Right hindlimb (tissue), 1 donor: Measurements from ENCODE around the gene ACTL8.
A peak's percentile ranks its signal among the peaks of the same experiment; 100 is the strongest.

Experiments used
- DNase-seq: peaks from one replicate; pipeline ENCODE4 v3.0.0-alpha.2; 2018

Gene ACTL8

DNA sequence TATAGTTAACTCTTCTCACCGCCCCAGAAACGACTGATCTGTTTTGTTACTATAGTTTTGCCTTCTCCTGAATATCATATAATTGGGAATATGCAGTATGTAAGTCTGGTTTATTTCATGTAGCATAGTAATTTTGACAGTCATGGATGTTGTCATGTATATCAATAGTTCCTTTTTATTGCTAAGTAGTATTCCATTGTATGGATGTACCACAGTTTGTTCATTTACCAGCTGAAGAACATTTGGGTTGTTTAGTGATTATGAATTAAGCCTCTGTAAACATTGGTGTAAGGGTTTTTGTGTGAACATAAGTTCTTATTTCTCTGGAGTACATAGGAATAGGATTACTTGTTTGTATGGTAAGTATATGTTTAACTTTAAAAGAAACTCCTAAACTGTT lies 55.5 kb downstream of the ACTL8 start:
- DNase-seq = no peak

DNA sequence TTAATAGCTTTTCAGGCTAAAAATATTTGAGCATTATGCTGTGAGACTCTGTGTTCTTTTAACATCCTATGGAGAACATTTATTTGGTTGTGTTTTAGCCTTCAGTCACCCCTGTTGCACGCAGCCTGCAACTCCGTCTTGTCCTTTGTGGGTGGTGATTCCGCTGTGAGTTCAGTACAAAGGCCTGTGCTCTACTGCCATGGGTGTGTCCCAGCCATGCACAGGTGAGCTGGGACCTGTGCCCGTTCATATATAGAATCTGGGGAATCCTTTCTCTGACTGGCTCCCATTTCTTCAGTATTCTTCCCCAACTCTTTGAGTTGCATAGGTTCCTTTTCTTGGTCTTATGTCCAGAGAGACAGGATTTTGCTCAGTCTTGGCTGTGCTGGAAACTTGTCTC lies 61.4 kb downstream of the ACTL8 start:
- no peak for DNase-seq

DNA sequence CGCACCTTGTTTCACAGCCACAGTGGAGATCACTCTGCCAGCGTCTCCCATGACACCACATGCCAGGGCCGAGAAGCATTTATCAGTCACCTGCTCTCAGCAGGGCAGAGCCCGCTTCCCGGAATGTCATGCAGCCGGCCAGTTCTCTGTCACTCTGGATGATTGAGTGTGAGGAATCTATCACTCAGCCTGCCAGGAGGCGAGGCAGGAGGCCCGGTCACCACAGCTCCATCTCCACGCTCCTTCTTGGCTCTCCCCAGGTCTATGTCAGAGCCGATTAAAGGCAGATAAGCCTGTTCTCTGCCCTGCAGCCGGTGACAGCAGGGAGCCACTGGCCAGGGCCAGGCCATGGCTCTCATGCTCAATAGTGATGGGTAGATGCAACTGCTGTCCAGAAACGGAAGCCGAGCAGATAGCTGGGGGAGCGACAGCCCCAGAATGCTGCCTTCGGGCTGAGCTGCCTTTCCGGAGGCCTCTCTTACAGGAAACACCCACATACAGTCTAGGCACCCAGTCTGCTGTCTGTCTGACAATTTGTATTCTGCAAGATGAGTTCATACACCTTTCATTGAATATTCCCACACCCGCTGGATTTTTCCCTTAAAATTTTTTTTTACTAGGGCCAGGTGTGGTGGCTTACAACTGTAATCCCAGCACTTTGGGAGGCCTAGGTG lies 64.1 kb downstream of the ACTL8 start:
- peak; percentile 28 for DNase-seq

DNA sequence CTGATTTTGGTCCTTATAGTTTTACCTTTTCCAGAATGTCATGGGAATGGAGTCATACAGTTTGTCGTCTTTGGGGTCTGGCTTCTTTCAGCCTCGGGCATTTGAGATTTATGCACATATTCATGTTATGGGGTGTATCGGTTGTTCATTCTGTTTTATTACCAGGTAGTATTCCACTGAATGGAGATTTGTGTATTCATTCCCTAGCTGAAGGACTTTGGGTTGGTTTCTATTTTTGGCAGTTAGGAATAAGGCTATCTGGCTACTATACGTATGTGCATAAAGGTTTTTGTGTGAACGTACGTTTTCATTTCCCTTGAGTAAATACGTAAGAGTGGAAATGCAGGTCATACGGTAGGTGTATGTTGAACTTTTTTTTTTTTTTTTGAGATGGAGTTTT lies 65.1 kb downstream of the ACTL8 start:
- DNase-seq = no peak

DNA sequence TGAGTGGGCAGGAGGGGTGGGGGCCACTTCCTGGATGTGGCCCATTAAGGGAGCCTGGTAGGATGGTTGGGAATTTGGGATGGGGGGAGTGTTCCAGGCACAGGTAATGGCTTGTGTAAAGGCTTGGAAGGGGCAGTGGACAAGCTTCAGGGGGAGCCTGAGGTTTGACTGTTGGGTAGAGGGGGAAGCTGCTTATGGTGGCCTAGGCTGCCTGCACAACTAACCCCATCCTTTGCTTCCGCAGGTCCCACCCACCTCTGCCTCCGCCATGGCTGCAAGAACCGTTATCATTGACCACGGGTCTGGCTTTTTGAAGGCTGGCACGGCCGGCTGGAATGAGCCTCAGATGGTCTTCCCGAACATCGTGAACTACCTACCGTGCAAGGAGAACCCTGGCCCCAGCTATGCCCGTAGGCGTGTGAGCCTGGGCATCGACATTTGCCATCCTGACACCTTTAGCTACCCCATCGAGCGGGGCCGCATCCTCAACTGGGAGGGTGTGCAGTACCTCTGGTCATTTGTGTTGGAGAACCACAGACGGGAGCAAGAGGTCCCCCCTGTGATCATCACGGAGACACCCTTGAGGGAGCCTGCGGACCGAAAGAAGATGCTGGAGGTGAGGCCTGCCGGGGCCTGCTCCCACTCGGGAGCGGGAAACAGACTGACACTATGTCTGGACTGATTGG lies 67.8 kb downstream of the ACTL8 start:
- DNase-seq = no peak

DNA sequence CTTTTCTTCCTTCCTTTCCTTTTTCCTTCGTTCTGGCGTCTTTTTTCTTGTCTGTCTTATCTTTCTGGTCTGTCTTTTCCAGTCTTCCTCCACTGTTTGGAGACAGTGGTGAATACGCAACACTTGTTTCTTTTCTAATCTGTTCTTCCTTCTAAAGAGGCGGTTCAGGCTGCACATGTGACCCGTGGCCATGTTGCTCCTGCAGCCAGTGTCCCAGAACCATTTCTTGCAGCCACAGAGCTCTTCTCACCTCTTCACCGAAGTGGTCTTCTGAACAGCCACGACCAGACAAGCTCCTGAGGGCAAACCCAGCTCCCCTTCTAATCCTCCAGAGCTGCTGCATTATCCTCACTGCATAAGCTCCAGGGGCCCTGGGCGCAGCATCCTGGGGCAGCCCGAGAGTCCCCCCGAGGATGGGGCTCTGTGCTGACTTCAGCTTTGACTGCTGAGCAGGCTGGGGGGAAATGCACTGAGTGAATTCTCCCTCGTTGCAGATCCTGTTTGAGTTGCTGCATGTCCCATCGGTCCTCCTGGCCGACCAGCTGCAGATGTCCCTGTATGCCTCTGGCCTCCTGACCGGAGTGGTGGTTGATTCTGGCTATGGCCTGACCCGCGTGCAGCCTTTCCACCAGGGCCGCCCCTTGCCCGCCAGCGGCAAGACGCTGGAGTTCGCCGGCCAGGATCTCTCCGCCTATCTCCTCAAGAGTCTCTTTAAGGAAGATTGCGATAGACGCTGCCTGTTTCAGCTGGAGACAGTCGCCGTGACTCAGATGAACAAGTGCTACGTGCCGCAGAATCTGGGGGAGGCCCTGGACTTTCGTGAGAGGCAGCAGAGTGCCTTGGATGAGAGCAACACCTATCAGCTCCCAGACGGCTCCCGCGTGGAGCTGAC lies 70.4 kb downstream of the ACTL8 start:
- DNase-seq = no peak

DNA sequence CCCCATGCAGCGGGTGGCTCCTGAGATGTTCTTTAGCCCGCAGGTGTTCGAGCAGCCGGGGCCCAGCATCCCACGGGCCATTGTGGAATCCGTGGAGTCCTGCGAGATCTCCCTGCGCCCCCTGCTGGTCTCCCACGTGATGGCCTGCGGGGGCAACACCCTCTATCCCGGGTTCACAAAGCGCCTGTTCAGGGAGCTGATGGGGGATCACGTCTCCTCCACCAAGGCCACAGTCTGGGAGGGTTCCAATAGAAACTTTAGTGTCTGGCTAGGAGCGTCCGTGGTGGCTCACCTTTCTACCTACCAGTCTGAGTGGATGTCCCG lies 71.0 kb downstream of the ACTL8 start:
- DNase-seq = peak; percentile 33

DNA sequence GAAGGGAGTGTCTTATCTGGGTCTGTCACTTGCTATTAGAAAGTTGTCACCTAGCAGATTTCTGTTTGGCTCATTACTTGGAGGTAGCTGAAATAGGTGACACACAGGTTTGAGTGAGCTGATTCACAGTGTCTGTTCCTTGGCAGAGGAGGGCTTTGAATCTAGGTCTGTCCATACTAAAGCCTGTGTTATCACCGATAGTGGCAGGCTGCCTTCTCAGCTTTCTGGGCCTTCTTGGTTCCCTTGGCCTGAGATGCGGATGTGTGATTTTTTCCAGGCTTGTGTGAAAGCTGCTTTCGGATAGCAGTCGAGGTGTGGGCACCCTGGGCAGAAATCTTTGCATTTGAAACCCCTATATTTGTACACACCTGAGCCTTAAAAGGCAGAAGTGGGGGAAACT lies 73.9 kb downstream of the ACTL8 start:
- no peak for DNase-seq

DNA sequence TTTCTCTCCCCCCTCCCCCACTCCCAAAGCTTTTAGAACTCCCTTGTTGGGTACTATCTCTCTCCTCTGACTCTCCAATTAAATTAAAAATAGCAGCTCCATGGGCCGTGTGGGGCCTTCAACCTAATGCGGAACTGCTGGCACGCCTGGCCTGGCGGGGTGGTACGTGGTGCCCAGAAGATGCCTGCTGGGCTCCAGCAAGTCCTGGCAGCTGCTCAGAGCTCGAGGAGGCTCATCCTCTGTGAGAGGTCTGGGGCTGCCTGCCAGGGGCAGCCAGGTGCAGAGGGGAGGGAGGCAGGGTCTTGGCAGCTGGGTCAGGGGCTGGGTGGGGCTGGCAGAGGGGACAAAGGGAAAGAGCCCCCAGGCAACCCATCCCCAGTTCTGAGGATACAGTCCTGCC lies 74.4 kb downstream of the ACTL8 start:
- DNase-seq = no peak

DNA sequence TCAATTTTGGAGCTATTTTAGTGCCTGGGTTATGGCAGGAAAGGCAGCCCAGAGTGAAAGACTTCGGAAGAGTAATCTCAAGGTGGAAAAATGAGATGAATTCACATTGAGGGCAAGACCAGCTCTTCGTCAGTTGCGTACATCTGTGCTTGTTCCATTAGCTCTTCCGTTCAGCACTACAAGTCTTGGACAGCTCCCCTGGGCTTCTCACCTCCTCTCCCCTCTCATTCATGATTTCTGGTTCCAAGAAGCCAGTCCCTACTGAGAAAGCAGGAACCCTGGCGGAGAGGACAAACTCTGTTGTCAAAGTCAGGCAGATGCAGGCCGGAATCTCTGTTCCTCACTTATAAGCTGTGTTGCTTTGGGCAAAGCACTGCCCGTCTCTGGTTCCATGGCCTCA lies 76.5 kb downstream of the ACTL8 start:
- peak; percentile 54 for DNase-seq

DNA sequence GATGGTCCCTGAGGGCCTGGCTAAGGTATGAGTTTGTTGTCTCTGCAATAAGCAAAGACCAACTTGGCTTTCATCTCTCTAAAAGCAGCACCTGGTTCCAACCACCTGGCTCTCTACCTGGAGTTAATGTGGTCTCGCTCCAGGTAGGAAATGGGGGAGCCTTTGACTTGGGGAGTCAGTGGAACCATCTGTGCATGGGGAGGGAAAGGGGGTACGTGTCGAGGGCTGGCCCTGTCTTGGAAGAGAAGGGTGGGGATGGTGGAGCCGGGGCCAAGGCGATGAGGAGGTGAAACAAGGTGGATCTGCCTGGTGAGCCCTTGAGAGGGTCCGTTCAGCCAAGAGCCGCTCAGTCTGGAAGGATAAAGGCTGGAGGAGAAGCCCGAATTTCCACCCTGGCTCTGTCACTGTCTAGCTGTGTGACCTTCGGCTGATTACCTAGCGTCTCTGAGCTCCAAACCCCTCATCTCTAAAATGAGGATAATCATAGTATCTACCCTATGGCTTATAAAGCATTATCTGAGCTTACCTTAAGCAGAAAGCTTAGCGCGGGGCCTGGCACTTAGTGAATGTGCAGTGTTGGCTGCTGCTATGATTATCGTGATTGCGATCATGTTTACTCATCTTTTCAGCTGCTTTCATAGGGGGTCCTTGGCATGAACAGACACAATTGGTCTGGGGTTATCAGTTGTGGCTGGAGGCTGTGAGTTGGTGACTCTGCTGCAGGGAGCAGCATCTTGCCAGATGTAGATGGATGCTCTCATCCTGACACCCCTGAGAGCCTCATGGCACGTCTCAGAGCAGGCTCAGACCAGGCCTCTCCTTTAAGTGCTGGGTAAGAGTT lies 78.7 kb downstream of the ACTL8 start:
- no peak for DNase-seq

DNA sequence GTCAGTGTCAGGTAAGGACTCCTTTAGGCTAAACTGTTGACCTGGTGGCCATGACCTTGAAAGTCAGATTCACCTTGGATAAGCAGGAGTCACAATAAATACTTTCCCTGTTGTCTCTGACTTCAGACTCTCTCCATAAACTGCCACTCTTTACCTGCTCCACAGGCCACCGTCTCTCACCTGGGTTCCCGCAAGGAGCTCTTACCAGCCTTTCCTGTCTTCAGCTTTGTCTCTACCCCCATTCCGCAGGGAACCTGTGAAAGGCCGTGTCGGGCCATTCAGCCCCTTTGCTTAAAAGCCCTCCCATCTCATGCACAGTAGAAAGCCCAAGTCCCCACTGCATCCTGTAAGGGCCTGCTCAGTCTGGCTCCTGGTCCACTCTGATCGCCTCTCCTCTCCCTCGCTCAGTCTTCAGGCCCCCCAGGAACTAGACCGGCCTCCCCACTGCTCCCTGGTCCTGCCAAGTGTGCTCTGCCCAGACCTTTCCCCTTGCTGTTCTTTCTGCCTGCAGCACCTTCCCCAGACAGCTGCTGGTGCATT lies 79.5 kb downstream of the ACTL8 start:
- DNase-seq = no peak

DNA sequence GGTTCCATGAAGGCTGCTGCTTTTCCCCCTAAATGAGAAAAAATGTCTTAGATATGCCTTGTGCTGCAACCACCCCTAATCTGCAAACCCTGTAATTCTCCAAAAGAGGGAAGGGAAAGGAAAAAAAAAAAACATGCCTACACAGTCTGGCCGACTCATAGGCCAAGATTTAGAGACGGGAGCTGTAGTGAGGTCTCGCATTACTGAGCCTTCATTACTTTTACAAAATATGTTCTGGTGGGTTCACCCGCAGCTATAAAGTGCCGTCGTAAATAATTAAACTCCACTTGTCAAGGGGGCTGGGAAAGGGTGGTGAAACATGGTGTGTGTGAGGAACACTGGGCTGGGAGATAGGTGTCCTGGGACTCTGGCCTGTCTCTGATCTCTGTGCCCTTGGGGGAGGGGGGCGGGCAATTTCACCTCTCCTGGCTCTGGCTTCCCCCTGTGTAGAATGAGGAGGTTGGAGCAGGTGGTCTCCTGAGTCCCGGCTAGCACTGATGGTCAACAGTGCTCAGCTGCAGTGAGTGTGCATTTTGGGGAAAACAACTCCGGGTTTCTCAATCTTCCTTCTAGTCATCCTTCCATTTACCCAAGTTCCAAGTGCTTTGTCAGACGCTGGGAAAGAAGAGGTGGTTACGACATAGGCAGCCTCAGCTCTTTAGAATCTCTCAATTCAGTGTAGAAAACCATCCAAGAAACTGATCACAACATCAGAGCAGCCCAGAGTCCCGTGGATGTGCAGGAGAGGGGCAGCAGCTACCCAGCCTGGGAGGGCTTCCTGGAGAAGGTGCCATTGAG lies 82.3 kb downstream of the ACTL8 start:
- no peak for DNase-seq

DNA sequence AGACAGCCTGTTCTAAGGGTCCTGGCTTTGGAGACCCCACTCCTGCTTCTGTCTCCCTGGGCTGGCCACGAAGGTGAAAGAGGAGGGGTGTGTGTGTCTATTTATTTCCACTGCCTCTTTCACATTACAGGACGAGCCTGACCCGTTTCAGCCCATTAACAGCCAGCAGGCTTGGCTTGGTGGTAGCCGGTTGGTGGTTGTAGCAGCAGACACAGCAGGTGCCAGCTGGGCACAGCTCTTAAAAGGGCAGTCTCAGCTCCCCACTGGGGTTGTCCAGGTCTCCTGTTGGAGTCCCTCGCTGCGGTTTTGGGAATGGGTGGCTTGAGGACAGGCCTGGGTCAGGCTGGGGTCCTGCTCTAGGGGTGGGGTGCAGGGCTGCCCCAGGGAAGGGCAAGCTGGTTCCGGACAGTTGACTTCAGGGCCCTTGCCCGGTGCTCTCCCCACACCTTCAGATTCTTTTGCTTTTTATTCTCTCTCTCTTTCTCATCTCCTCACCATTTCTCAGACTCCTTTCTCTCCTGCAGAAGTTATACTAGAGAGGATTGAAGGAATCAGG lies 84.6 kb downstream of the ACTL8 start:
- DNase-seq = no peak

DNA sequence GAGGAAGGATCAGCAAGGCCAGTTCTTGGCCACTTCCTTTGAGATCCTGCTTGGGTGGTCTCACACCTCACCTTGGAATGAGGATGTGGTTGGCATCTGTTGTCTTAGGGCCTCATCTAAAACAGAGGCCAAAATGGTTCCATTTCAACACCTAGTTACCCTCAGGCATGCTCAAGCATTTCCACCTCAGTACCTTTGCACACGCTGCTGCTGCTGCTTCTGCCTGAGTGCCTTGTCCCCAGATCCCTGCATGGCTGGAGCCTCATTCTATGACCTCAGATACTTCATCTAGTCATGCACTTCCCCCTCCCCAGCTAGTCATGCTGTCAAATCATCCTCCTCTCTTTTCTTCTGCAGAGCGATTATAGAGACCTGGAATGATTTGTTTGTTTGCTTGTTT lies 86.8 kb downstream of the ACTL8 start:
- DNase-seq = no peak

DNA sequence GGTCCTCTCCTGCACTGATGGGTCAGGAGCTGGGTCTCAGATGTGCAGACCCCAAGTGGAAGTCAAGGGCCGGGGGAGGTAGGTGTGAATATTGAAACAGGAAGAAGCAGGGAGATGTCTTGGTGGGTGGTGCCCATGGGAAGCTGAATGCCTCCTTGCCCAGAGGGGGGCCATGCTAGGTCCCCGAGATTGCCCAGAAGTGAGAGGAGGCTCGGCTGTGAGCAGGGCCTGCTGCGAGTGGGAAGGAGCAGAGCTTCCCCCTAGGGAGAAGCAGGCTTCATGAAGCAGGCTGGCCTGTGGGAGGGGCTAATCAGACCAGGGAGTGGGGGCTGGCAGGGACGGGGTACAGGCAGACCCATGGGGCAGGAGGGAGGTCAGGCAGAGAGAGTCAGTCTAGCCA lies 87.6 kb downstream of the ACTL8 start:
- no peak for DNase-seq

DNA sequence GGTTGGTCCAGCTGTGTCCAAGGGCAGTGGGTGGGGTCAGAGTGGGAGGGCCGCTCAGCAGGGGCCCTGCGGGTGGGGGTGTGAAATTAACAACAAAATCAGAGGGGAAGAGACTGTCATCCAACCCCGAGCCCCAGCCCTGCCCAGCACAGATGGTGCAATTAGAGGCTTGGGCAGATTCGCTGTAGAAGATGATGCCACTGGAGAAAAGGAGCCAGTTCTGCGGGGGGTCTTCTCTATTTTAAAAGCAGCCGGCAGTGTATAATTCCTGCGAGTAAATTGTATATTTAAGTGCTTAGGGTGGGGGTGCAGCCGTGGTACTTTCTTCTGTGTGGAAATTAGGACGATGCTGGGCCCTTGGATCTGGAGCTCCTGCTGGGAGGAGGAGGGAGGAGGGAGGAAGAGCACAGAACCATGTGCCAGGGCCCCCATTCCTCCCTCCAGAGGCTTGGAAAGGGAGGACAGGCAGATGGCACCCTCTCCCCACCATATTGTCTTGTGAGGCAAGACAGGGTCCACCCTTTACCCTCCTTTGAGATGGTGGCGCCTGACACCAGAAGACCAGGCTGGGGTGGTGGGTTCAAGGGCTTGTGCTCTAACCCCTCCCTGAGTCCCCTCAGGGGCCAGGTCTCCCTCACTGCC lies 89.2 kb downstream of the ACTL8 start:
- DNase-seq = no peak

DNA sequence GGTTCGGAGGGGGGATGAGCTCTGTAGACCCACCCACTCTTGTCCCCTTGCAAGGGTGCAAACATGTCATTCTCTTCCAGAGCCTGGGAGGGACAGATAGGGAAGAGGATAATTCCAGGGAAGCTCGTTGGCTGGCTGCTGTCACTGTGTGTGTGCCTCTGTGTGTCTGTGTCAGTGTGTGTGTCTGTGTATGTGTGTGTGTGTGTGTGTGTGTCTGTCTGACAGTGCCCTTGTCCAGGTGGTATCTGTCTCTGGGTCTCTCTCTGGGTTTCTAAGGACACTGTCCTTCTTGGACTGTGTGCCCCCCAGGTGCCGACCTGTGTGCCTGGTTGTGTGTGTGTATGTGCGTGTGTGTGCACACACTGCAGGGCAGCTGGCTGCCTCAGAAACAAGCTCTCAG lies 90.5 kb downstream of the ACTL8 start:
- no peak for DNase-seq

DNA sequence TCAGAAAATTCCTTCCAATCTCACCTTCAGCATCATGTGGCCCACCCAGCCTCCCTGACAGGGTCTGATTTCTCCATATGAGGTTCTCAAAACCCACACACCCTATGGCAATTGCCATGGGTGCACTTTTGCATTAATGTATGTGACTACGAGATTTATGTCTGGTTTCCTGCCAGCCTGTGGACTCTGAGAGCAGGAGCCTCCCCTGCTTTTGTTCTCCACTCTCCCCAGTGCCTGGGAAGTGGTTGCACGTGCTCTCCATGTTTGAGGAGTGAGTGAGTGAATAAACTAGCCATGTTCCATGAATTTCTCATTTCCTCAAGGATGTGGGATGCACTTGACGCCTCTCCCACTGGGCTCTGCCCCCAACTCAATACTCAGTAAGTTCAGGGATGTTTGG lies 91.2 kb downstream of the ACTL8 start:
- DNase-seq = no peak

DNA sequence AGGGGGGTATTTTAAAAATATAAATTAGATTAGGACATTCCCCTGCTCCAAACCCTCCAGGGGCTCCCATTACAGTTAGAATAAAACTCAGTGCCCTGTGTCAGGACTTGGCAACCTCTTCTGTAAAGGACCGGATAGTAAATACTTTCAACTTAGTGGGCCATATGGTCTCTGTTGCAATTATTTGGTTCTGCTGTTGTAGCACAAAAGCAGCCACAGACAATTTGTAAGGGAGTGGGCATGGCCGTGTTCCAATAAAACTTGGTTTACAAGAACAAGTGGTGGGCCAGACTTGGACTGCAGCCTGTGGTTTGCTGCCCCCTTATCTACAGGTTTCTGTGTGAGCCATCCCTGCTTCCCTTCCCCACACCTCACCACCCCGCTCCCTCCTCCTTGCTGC lies 92.0 kb downstream of the ACTL8 start:
- DNase-seq = no peak

DNA sequence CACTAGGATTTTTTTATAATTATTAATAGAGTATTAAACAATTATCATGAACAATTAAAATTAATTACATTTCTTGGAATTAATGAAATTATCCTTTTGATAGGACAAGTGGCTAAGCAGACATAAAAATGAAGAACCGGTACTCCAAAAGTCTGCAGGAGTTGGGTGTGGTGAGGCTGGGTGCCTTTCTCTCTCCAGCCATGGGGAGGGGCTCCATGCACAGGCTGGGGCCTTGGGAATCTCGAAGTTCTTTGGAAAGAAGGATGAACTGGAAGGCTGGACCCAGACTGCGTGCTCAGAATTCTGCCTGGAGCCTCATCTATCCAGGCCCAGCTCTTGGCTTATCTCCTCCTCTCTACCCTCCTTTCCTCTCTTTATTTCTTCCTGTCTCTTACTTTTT lies 94.1 kb downstream of the ACTL8 start:
- no peak for DNase-seq
